Stimulated activated naive CD8-positive, alpha-beta T cell treated with anti-CD3 and anti-CD28 coated beads, Interleukin-15, Interleukin-2, amounts not matched to agents 100 U/mL and 50 U/mL, for 24 hours (primary cell): Measurements from ENCODE around the gene IGSF10.
A peak's percentile ranks its signal among the peaks of the same experiment; 100 is the strongest.
"Not testable (repeated sequence)": the region's sequence is repeated elsewhere in the genome, so short reads cannot be mapped to it uniquely, and the experiment has no call there.

Source experiments
- ATAC-seq: fragments of 150-1000 bp; cut with Tn5 transposase; one replicate; pipeline ENCODE4 v1.10.0; 2021
- DNase-seq: peaks from one replicate; pipeline ENCODE4 v3.0.0; 2021

IGSF10 gene, protein sequence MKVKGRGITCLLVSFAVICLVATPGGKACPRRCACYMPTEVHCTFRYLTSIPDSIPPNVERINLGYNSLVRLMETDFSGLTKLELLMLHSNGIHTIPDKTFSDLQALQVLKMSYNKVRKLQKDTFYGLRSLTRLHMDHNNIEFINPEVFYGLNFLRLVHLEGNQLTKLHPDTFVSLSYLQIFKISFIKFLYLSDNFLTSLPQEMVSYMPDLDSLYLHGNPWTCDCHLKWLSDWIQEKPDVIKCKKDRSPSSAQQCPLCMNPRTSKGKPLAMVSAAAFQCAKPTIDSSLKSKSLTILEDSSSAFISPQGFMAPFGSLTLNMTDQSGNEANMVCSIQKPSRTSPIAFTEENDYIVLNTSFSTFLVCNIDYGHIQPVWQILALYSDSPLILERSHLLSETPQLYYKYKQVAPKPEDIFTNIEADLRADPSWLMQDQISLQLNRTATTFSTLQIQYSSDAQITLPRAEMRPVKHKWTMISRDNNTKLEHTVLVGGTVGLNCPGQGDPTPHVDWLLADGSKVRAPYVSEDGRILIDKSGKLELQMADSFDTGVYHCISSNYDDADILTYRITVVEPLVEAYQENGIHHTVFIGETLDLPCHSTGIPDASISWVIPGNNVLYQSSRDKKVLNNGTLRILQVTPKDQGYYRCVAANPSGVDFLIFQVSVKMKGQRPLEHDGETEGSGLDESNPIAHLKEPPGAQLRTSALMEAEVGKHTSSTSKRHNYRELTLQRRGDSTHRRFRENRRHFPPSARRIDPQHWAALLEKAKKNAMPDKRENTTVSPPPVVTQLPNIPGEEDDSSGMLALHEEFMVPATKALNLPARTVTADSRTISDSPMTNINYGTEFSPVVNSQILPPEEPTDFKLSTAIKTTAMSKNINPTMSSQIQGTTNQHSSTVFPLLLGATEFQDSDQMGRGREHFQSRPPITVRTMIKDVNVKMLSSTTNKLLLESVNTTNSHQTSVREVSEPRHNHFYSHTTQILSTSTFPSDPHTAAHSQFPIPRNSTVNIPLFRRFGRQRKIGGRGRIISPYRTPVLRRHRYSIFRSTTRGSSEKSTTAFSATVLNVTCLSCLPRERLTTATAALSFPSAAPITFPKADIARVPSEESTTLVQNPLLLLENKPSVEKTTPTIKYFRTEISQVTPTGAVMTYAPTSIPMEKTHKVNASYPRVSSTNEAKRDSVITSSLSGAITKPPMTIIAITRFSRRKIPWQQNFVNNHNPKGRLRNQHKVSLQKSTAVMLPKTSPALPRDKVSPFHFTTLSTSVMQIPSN (N-terminal part only)

GRCh38 chr3:151460774-151461450, at the start of gene IGSF10:
IGSF10 (minus strand) TSS chr3:151461061; CDS start chr3:151458709, 2,352 bp downstream.
- DNase-seq, result no peak
- ATAC-seq, result no peak

DNA sequence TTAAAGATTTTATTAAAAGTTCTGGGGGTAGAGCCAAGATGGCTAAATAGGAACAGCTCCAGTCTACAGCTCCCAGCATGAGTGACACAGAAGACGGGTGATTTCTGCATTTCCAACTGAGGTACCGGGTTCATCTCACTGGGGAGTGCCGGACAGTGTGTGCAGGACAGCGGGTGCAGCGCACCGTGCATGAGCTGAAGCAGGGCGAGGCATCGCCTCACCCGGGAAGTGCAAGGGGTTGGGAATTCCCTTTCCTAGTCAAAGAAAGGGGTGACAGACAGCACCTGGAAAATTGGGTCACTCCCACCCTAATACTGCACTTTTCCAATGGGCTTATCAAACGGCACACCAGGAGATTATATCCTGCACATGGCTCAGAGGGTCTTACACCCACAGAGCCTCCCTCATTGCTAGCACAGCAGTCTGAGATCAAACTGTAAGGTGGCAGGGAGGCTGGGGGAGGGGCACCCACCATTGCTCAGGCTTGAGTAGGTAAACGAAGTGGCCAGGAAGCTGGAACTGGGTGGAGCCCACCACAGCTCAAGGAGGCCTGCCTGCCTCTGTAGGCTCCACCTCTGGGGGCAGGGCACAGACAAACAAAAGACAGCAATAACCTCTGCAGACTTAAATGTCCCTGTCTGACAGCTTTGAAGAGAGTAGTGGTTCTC, 48.7 kb upstream of the IGSF10 start:
- not testable (repeated sequence) for DNase-seq, ATAC-seq

GRCh38 chr3:151504606-151505005, 43.7 kb upstream of the IGSF10 start:
- DNase-seq (no peak), ATAC-seq (no peak)

DNA sequence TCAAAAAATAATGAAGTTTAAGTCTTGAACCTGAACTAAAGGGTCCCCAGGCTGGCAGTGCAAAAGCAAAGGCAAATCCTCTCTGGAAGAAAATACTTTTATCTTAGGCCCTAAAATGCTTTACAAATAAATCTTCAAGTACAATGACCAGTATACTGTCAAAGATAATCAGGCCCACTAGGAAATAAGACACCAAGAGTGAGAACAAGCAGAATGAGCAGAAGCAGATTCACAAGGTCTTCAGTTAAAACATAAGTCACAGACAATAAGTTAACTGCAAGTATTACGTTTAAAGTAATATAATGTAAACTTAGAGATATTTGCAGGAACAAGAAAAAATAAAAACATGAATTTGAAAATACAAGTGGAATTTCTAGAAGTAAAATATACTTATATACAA, 42.2 kb upstream of the IGSF10 start:
- DNase-seq (no peak), ATAC-seq (no peak)

GRCh38 chr3:151501923-151502632, 41.2 kb upstream of the IGSF10 start:
- ATAC-seq, result no peak
- no peak for DNase-seq

- no peak for ATAC-seq
- no peak for DNase-seq
Measured at GRCh38 chr3:151501171-151501922, 40.5 kb upstream of the IGSF10 start.

DNA sequence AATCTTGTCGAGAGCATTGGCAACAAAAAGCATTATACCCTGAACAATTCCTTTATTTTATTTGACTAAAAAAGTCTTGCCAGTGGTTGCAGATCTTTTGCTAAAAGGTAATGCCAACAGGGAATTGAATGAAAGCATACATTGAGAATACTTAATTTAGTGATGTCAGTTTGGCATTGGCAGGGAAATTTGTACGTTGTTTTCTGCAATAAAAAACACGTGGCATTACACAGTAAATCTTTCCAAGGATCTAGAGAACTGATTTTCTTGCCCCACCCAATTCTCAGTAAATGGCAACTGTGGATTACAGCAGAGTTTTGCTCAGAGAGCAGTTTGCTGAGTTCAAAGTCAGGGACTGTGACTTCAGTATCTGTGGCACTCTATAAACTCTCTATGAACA, 38.3 kb upstream of the IGSF10 start:
- DNase-seq (no peak), ATAC-seq (no peak)

DNA sequence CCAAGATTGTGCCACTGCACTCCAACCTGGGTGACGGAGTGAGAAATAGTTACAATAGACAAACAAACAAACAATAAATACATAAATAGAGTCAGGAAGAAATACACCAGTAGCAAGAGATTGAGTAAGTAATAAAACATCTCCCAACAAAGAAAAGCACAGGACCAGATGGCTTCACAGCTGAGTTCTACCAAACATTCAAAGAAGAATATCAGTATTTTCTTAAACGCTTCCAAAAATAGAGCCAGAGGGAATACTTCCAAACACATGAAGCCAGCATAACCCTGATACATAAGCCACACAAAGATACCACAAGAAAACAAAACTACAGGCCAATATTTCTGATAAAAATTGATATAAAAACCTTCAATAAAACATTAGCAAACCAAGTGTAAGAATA, 30.7 kb upstream of the IGSF10 start:
- DNase-seq (no peak), ATAC-seq (no peak)

GRCh38 chr3:151487833-151488232, 27.0 kb upstream of the IGSF10 start:
- not testable (repeated sequence) for ATAC-seq, DNase-seq

DNA sequence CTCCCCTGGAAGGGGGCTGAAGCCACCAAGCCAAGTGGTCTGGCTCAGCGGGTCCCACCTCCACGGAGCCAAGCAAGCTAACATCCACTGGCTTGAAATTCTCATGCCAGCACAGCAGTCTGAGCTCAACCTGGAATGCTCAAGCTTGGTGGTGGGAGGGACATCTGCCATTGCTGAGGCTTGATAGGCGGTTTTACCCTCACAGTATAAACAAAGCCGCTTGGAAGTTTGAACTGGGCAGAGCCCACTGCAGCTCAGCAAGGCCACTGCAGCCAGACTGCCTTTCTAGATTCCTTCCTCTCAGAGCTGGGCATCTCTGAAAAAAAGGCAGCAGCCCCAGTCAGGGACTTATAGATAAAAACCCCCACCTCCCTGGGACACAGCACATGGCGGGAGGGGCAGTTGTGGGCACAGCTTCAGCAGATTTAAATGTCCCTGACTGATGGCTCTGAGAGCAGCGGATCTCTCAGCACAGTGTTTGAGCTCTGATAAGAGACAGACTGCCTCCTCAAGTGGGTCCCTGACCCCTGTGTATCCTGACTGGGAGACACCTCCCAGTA, 23.2 kb upstream of the IGSF10 start:
- DNase-seq, result no peak
- no peak for ATAC-seq

GRCh38 chr3:151483488-151483887, 22.6 kb upstream of the IGSF10 start:
- no peak for DNase-seq
- ATAC-seq, result no peak

DNA sequence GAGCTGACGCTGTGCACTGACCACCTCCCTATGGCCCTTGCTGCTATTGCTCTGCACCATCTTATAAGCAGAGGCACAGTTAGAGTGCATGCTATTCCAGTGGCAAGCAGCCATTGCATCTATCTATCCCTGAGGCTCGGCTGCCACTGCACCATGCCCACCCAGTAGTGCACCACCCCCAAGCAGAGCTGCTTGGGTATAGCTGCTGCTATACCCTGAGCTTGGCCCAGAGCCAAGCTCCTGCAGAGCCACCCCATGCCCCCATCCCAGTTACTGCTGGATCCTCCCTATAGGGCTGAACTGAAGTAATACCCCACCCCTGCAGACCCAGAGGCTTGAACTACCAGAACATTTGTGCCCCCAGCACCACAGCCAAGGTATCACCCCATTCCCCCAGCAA, 19.6 kb upstream of the IGSF10 start:
- DNase-seq (no peak), ATAC-seq (no peak)

DNA sequence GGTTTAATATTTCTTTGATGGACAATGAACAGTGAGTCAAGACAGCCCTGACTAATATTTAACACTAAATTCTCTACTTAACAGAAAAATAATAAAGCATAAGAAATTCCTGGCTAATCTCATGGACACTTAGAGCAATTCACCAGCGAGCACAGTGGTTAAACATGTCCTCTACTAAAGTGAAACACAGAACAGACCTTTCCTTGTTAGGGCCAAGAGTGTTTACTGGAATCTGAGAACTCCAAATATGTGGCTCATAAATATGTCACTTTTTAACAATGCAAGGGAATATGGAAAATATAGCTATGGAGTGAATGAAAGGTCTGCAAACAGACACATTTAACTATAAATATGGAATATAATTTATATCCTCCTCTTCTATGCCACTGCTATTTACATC, 18.6 kb upstream of the IGSF10 start:
- no peak for ATAC-seq

GRCh38 chr3:151478335-151478697, 17.5 kb upstream of the IGSF10 start:
- ATAC-seq (no peak), DNase-seq (no peak)

More for the DNA sequence above, 18.6 kb upstream of the IGSF10 start:
- no peak for DNase-seq

DNA sequence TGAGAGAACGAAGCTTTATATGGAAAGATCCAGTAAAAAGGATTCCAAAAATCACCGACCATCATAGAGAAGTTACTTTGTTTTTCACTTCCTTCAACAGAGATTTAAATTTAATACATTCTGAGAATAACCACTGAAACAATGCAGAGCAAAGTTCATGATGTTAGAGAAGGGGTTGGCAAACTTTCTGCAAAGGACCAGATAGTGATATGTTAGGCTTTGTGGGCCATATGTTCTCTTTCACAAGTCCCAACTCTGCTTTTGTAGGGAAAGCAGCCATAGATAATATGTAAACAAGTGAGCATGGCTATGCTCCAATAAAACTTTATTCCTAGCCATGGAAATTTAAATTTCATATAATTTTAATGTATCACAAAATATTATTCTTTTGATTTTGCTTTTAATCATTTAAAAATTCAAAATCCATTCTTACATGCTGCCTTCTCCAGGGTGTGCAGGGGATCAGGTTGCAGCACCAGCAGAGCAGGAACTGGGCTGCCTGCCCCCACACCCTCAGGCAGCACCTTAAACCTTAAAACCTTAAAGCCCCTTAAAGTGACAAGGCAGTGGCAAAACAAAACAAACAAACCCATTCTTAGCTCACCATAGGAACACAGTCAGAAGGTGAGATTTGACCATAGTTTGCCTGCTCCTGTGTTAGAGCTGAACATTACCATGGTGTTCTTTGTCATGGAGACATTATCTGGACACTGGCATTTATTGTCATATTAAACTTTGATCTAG, 16.9 kb upstream of the IGSF10 start:
- ATAC-seq (no peak), DNase-seq (no peak)

DNA sequence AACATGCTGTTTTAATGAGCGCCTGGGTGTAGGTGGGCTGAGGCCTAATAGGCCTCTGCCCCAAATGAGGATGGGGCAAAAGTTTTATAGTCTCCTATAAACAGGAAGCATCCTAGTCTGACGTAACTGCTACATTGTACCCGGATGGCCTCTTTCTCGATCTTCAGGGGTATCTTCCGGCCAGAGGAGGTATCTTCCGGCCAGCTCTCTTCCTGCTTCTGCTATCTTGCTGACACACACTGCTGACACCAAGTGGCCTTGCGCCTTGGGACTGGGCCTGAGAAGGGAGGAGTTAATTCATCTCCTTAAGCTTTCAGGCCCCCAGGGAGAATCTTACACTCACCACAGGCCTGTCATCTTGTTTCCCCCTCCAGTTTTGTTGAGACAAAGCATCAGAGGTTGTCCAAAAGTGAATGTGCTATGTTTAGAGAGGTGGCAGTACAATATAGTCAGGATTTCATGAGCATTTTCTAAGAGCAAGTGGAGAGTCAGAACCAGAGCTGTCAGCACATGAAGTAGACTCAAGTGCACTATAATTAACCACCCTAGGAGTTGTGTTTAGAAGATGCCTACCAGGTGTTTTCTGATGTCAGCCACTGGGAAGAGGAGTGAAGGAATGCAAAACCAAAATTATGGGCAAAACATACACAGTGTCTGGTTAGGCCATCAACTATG, 15.6 kb upstream of the IGSF10 start:
- ATAC-seq (no peak), DNase-seq (no peak)

DNA sequence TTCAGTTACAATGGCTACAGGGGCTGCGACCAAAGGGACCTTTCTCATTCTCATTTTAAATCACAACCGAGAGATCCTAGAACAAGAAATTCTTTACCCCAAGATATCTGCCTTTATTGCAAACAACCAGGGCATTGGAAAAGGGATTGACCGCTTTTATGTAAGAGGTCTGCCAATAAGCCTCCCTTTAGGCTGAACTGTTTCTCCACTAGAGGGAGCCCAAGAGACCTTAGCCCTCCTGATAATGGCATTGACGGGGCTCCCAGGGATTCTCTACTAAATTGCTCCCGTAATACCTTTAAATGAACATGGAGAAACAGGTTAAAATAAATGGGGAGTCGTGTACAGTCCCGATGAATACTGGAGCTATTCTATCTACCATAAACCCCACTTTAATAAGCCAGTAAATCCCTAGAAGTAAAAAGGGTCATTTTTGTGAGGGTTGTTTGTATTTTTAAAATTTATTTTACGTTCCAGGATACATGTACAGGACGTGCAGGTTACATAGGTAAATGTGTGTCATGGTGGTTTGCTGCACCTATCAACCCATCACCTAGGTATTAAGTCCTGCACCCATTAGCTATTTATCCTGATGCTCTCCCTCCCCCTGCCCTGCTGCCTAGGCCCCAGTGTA, 7.5 kb upstream of the IGSF10 start:
- peak; percentile 24 for DNase-seq
- ATAC-seq, result no peak

GRCh38 chr3:151467069-151467468, 6.2 kb upstream of the IGSF10 start:
- DNase-seq, result no peak
- no peak for ATAC-seq
